NCI-H226 (cell line): ENCODE data around the gene STC2.
"Not testable (repeated sequence)": the region's sequence is repeated elsewhere in the genome, so short reads cannot be mapped to it uniquely, and the experiment has no call there.

Experiments
- DNase-seq: peaks from one replicate; pipeline ENCODE4 v3.0.0-alpha.2; 2015

The STC2 gene

GRCh38 chr5:173293817-173294672, 34.2 kb downstream of the STC2 start:
- DNase-seq: peak; percentile 50

- DNase-seq: peak; percentile 10
Observed at GRCh38 chr5:173291722-173292658, 36.2 kb downstream of the STC2 start.

GRCh38 chr5:173290477-173291131, 37.6 kb downstream of the STC2 start:
- no peak for DNase-seq

GRCh38 chr5:173289372-173289771, 38.8 kb downstream of the STC2 start:
- DNase-seq: no peak

GRCh38 chr5:173288632-173289031, 39.6 kb downstream of the STC2 start:
- no peak for DNase-seq

- no peak for DNase-seq
Observed at GRCh38 chr5:173287086-173287485, 41.1 kb downstream of the STC2 start.

GRCh38 chr5:173284343-173284958, 43.8 kb downstream of the STC2 start:
- DNase-seq: not testable (repeated sequence)

GRCh38 chr5:173283318-173284288, 44.6 kb downstream of the STC2 start:
- DNase-seq: peak; percentile 57

- DNase-seq: no peak
Observed at GRCh38 chr5:173282916-173283315, 45.3 kb downstream of the STC2 start.

- no peak for DNase-seq
Observed at GRCh38 chr5:173281910-173282309, 46.3 kb downstream of the STC2 start.

- DNase-seq: no peak
Observed at GRCh38 chr5:173279166-173279565, 49.0 kb downstream of the STC2 start.

GRCh38 chr5:173278641-173279040, 49.6 kb downstream of the STC2 start:
- DNase-seq: no peak

GRCh38 chr5:173278172-173278571, 50.0 kb downstream of the STC2 start:
- no peak for DNase-seq

GRCh38 chr5:173274771-173275170, 53.4 kb downstream of the STC2 start:
- DNase-seq: no peak

- DNase-seq: no peak
Observed at GRCh38 chr5:173271419-173271818, 56.8 kb downstream of the STC2 start.

- DNase-seq: no peak
Observed at GRCh38 chr5:173268750-173269432, 59.3 kb downstream of the STC2 start.

- no peak for DNase-seq
Observed at GRCh38 chr5:173265433-173265832, 62.8 kb downstream of the STC2 start.
